RCC 7860 (cell line): ENCODE data around the gene CABLES2.

Experiments used
- DNase-seq: peaks from one replicate; pipeline ENCODE4 v3.0.0-alpha.2; 2015; ENCODE audit warnings: low spot score
- FAIRE-seq: peaks from 2 replicates; lab custom pipeline; 2012; peaks lifted over from hg19 to GRCh38; lab: Jason Lieb, UNC

The CABLES2 gene

GRCh38 chr20:62391165-62392076 is 15.7 kb downstream of the CABLES2 start:
- FAIRE-seq (no peak), DNase-seq (no peak)

- DNase-seq (no peak), FAIRE-seq (no peak)
These were observed 16.5 kb downstream of the CABLES2 start for GRCh38 chr20:62390317-62391164.

DNA sequence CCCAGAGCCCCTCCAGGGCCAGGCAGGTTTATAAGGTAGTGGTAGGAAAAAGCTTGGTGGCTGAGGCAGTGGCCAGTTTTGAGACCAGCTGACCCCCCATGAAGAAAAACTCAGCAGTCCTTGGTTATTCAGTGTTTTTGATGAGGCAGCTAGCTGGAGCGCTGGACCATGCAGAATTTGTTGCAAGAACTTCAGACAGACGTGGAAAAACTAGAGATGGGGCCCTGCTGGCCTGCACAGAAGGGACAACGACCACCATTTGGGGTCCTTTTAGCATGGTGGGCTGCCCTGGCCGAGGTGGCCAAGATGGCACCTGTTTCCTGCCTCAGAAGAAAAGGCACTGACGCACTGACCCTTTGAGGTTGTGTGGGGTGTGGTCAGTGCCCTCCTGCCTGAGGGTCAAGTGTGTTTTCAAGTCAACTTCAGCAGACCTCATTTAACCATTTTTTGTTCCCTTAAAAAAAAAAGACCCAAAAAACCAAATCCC is 17.4 kb downstream of the CABLES2 start:
- no peak for DNase-seq
- FAIRE-seq = no peak

GRCh38 chr20:62388839-62389600 is 18.1 kb downstream of the CABLES2 start:
- FAIRE-seq (no peak), DNase-seq (no peak)

DNA sequence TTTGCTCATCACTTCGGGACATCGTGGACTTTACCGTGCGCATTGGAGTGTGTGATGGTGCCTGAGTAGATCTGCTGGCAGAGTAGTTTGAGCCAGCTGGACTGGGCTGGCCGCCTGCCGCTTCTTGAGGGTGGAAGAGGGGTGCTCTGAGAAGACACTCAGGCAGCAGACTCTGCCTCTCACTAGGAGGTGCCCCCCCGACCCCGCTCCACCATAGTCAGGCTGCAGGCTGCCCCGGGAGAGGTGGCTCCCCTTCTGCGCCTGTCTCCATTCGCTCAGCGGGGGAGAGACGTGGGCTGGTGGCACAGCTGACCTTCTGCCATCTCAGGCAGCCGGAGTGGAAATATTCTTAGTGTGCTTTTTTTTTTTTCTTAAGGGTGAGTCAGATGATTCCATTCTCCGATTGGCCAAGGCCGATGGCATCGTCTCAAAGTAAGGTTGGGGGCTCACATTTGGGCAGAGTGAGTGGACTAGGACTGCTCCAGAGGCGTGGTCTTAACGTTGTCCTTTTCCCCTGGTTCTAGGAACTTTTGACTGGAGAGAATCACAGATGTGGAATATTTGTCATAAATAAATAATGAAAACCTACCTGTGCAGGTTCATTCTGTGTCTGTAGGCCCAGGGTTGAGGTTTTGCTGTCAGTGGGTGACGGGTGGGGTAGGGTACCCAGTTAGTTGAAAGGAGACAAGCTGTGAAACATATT is 19.0 kb downstream of the CABLES2 start:
- no peak for FAIRE-seq
- no peak for DNase-seq

DNA sequence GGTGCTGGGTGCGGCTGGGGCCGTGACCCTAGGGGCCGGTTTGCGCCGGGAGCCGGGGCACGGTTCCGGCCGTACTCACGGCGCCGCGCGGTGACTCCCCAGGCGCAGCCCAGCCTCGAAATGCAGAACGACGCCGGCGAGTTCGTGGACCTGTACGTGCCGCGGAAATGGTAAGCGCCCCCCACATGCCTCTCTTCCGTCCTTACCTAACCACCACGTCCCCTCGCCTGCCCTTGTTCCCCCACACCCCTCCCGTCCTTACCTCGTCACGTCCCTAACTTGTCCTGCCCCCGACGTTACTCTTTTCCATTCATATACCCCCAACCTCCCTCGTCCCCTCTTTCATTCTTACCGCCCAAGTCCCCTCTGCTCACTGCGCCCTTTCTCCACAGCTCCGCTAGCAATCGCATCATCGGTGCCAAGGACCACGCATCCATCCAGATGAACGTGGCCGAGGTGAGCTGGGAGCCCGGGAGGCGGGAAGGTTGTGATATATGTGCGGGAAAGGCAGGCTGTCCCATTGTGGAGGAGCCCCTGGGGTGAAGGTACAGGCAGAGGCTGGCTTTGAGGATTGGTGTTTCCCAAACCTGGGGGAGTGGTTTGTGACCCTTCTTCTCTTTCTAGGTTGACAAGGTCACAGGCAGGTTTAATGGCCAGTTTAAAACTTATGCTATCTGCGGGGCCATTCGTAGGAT is 19.7 kb downstream of the CABLES2 start:
- DNase-seq (no peak), FAIRE-seq (no peak)

DNA sequence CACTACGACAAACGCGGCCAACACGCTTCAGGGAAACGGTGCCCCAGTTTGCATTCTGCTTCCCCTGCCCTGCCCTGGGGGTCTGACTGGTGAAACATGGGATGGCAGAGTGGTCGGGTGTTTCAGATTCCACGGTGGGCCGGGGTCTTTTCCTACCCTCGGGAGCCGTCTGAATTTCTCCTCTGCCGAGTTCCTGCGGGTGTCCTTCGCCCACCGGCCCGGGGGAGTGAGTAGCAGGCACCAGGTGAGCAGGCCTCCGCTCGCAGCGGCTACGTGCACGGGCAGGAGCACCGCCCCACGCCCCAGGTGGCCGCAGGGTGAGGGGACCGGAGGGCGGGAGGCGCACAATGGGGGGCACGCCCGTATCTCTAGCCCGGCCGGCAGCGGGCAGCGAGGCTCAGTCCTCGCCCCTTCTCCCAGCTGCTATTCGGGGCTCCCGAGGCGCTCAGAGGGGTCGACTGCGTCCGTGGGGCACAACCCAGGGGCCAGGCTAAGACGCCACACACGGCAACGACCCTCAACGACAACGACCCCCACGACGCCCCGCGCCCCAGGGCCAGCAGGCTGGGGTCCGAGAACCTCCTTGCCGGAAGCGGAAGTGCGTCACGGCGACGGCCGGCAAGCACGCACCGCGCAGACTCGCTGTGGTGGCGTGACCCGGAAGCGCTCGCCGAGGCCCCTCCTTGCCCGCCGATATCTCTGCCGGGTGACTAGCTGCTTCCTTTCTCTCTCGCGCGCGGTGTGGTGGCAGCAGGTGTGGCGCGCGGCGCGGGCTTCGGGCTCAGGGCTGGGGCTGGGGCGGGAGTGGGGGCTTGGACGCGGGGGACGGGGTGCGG is 20.5 kb downstream of the CABLES2 start, which contains the start of gene RPS21:
Gene RPS21, plus strand, starts transcription at position 721 of the 836 bp plus-strand sequence. CDS start 236 bp downstream, outside the sequence.
- FAIRE-seq (no peak), DNase-seq (peak; percentile 85)

GRCh38 chr20:62382306-62383198 is 24.5 kb downstream of the CABLES2 start:
- peak; percentile 71 for DNase-seq

DNA sequence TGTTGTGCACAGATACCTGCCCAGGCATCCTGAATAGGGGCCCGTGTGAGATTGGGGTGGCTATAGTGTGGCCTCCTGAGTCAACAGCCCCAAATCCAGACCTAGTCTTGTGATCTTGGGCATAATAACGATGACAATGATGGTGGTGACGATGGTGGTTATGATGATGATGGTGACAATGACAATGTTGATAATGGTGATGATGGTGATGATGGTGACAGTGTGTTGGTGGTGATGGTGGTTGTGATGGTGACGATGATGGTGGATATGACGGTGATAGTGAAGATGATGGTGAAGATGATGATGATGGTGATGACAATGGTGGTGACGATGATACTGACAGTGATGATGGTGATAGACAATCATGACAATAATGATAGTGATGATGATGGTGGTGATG is 25.2 kb downstream of the CABLES2 start:
- DNase-seq = no peak
- no peak for FAIRE-seq

More at GRCh38 chr20:62382306-62383198, 24.5 kb downstream of the CABLES2 start:
- no peak for FAIRE-seq

- DNase-seq (peak; percentile 89), FAIRE-seq (peak; percentile 78)
These were observed 25.8 kb downstream of the CABLES2 start for GRCh38 chr20:62381202-62381797.

DNA sequence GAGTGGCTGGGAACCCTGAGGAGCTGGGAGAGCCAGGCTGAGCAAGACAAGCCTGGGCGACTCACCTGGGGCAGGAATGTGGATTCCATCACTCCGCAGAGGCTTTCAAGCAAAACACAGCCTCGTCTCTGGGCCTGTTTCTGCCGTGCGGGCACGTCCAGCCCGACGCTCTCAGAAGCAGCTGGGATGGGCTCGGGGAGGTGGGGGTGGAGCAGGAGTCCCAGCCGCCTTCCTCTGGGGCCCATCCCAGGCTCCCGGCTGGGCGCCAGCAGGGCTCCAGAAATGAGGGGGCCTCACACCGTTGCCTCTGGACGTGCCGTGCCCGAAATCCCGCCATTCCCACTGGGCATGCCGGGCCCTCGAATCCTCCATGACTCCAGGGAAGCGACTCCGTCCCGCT is 28.9 kb downstream of the CABLES2 start:
- FAIRE-seq (no peak), DNase-seq (no peak)

DNA sequence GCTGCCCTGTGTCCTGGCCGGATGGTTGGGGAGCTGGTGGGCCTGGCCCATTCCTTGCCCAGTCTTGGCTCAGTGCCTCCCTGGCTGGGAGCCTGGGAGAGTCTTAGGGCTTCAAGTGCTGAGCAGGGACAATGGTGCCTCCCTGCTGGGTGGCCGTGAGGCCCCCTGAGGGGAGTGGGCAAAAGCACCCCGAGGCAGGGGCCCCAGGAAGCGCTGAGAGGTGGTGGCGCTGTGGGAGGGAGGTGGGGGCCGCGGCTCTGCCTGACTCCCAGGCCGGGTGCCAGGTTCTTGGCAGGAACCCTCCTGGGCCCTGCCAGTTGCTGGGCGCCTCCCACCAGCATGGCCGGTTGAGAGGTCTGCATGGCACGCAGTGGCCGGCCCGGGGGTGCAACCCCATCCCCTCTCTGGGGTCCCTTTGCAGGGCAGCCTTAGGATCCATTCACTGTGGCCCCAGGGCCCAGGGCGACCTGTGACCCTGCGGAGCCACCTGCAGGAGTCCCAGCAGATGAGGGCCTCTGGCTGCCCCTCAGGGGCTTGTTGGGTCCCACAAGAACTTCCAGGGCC is 29.4 kb downstream of the CABLES2 start:
- DNase-seq (no peak), FAIRE-seq (no peak)

GRCh38 chr20:62377064-62377461 is 30.0 kb downstream of the CABLES2 start:
- DNase-seq (no peak), FAIRE-seq (no peak)

GRCh38 chr20:62376112-62377063 is 30.7 kb downstream of the CABLES2 start:
- DNase-seq (peak; percentile 16), FAIRE-seq (no peak)

DNA sequence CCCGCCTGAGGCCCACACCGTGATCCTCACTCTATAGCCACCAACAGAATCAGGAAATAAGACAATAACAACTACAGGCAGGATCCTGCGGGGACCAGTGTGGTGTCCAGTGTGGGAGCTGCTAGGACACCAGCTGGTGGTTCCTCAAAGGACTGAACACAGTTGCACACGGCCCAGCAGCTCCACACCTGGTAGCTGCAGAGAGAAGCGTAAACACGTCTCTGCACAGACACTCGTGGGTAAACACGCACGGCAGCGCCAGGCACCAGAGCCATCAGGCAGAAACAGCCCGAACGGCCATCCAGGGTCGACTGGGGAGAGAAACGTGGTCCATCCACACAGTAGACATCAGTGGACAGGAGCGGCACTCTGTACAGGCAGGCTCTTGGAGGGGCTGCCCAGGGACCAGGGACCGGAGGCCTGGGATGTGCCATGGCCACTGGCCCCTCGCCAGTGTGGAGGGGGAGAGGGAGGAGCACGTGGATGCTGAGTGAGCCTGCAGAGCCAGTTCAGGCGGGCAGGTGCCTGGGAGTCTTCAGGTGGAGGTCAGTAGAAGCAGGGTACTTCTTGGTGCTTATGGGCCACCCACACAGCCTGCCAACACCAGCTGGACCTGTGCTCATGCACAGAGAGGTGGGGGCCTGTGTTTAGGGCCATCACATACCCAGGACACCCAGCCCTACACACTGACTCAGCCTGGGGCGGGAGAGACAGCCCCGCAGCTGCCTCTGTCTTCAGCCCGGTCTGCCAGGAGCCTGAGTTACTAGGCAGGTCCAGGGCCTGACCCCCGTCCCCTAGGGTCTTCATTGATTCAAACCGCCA is 32.5 kb downstream of the CABLES2 start:
- FAIRE-seq (no peak), DNase-seq (no peak)
